ENCODE measurements around the gene BOD1L1. TPM values are rescaled to one million over a fixed set of nuclear protein-coding genes. Genes with fewer than 3 reads are reported as not detected.

BOD1L1 gene
- total RNA-seq, 1 donor from 2014 or later = 29.4 TPM

DNA sequence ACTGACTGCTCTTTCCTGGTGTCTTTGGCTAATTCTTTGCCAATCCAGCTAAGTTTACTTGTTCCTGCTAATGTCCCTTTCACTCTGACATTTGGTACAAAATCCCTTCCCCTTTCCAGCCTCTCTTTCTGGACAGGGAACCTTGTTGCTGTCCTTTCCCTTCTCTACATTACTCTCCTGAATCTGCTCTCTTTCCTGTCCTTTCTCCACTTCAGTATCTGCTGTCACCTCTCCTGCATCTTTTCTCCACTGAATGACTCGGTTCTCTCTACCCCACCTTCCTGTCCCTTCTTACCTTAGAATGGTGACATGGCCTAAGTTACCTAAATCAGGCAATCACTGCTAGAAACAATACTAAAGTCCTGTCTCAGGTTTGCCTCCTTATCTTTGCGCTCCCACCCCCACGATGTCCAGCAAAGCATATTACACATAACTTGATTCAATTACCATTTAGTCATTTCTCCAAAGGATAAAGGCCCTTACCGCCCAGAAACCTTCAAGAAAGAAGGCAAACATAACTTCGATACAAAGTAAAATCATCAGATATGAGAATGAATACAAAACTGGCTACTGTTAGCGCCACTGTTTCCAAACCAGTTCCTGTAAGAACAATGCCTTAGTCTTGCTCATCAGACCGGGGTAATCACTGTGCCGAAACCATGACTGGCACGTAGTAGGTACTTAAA, 890 bp downstream of the BOD1L1 start:
- no peak for DNase-seq (ENCODE audit: low spot score)

DNA sequence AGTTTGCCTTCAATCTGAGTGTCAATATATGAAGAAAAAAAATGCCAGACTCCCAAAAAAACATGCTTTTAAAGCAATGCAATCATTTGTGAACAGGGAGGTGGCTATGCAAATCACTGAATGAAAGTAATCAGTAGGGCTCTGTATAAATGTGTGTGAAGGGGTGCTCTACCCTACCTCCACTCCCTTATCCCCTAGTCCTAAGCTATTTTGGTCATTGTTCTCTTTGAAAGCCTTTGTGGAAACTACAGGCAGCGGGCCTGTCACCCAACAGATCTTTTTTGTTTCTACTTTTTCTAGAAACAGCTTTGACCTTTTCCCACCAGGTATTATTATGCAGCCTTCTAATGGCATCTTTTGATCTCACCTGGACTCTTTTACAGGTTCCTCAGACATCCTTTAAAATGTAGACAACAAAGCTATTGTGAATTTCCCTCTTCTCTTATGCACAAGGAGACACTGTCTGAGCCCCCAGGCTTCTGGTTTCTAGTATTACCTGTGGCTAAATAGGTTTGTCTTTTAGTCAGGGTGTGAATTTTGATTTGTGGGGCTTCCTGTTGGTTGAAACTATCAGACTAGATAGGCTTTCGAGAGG, 9.2 kb downstream of the BOD1L1 start:
- no peak for DNase-seq (ENCODE audit: low spot score)

DNA sequence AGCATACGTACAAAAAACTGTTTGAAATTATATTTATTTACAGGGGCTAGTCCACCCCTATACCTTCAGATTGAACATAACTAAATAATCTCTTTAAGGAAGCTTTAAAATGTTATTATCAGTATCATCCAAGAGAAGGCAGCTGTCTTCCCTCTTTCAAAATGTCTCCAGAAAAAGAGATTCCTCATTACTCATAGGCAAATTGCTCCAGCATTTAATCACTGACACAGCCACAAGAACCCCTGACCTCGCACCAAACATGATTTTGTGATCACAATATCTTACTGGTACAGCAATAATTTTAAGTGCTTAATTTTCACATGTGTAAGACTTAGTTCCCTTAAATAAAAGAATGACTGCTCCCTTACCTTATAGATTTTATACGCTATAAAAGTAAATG, 9.7 kb downstream of the BOD1L1 start:
- DNase-seq (ENCODE audit: low spot score) = no peak

DNA sequence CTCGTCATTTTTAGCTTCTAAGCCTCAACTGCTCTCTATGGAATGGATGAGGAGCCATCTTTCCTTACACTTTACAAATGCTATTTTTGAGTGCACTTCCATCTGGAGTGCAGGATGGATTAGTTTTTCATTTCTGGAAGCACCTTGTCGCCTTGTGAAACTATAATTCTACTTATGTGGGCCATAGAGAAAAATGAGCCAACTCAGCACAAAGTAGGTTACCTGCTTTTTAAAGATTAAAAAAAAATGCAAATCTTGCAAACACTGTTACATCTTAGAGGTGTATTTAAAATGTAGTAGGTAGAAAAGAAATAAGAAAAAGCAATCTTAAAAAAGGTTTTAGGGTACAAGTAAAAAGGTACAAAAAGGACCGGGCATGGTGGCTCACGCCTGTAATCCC, 10.9 kb downstream of the BOD1L1 start:
- no peak for DNase-seq (ENCODE audit: low spot score)

DNA sequence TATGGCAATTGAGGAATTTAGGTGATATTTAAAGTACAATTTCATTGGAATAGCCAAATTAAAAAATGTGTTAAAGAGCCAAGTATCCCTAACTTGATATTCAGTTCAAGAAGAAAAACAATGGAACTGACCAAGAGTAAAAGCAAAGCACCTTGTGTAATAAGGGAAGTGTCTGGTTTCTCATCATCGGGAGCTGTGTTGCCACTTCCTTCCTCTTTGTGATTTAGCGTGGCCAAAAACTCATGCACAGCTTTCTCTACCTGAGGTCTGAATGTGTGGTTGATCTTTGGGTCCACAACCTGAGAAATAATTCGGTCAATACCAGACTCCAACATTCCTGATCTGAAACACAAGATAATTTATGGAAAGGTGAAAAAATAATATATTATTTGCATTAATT, 12.4 kb downstream of the BOD1L1 start:
- no peak for DNase-seq (ENCODE audit: low spot score)

DNA sequence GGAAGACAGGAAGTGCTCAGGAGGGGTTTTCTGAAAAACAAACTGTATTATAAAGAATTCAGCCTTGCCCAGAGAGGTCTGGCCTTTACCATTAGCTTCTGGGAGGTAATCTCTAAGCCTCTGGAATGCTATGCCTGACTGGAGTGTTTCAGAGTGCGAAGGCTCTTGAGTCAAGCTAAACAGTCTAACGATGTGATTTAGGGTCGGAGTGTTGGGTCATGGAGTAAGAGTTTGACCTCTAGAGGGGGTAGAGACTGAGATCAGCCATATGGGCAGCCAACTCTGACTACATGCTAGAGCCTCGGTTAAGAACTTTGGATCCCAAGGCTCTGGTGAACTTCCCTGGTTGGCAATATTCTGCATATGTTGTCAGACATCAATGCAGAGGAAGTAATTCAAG, 15.0 kb downstream of the BOD1L1 start:
- DNase-seq (ENCODE audit: low spot score) = no peak

DNA sequence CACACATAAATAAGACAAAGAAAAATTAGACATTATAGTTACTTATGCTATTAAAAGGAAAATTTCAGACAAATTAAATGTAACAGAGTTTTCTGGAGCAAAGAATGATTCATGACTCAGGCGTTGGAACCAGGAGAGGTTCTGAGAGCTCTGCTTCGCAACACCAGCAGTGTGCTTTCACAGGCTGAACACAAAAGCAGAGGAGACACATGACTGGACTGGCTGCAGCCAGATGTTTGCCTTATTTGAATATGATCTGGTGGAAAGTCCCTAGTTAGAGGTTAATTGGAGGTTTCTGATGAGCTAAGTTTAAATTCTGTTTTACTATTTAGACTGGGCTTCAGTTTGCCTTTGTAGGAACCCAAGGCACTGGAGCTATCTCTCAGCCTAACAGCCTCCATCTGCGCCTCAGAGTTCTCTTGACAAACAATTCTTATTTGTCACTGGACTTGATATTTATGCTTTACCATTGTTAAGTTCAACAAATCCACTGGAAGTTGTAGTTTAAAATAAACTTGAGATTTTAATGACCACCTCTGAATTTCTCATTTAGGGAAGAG, 16.2 kb downstream of the BOD1L1 start:
- no peak for DNase-seq (ENCODE audit: low spot score)

- DNase-seq (ENCODE audit: low spot score) = no peak
Observed at GRCh38 chr4:13605330-13605729, 22.2 kb downstream of the BOD1L1 start.

DNA sequence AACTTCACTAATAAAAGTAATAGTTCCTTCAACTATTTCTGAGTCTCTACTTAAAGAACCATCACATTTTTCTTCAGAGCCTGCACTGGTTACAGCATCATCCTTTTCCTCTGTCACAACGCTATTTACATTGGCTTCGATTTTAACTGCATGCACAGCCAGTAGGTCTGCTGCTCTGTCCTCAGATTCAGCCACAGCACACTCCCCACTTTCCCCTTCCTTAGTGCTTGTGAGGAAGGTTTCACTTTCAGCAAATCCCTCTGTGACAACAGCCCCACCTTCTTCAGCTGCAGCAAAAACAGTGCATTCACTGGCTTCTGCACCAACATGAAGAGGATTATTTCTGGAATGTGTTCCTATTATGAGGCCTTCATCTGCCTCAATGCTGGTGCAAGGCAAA, 25.7 kb downstream of the BOD1L1 start:
- no peak for DNase-seq (ENCODE audit: low spot score)

DNA sequence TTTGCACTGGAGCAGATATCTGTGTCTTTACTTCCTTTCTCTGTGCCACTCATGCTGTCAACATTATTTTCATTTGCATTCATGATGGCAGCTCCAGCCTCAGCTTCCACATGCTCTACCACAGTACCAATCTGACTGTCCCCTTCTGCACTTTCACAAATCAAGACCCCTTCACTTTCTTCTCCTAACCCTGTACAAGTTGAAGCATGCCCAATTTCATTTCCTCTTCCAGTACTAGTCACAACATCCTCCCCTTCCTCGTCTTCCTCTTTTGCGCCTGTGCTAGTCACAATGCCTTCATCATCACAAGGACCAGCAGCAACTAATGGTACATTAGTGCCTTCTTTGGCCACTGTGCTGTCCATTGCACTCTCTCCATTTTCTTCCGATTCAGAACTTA, 26.5 kb downstream of the BOD1L1 start:
- DNase-seq (ENCODE audit: low spot score) = no peak

DNA sequence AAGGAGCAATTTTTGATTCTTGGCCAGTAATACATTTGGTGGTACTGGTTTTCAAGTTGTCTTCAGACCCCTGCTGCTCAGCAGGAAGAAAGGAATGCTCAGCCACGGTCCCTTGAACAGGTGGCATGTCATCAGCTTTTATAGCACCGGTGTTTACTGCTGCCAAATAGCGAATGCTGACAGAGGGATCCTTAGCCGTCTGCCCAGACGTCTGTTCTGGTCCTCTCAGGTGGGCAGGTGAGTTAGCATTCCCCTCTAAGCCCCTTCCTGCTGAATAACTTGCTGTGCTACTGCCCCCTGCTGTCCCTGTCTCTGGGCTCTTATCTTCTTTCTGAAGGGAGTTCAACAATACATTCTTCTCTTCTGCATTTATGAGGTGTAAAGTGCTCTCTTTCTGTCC, 28.4 kb downstream of the BOD1L1 start:
- DNase-seq (ENCODE audit: low spot score) = no peak

- no peak for DNase-seq (ENCODE audit: low spot score)
Observed at GRCh38 chr4:13597604-13598003, 29.9 kb downstream of the BOD1L1 start.

- no peak for DNase-seq (ENCODE audit: low spot score)
Observed at GRCh38 chr4:13597141-13597540, 30.4 kb downstream of the BOD1L1 start.

- no peak for DNase-seq (ENCODE audit: low spot score)
Observed at GRCh38 chr4:13592220-13592619, 35.3 kb downstream of the BOD1L1 start.

DNA sequence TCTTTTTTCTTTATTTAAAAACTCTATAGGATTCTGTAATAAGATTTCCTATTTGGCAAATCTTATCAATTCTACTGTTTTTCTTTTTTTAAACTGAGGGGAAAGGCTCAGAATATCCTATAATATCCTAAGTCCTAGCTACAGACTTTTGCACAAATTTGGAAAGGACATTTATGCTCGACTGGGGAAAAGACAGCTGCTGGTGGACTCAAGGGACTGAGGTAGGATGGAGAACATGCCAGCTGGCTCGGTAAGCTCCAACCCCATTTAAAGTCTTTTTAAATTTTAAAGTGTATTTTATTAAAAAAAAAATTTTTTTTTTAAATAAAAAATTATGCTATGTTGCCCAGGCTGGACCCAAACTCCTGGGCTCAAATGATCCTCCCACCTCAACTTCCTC, 36.8 kb downstream of the BOD1L1 start:
- DNase-seq (ENCODE audit: low spot score) = no peak

- DNase-seq (ENCODE audit: low spot score) = no peak
Observed at GRCh38 chr4:13588954-13589353, 38.6 kb downstream of the BOD1L1 start.

- no peak for DNase-seq (ENCODE audit: low spot score)
Observed at GRCh38 chr4:13584481-13584880, 43.0 kb downstream of the BOD1L1 start.

DNA sequence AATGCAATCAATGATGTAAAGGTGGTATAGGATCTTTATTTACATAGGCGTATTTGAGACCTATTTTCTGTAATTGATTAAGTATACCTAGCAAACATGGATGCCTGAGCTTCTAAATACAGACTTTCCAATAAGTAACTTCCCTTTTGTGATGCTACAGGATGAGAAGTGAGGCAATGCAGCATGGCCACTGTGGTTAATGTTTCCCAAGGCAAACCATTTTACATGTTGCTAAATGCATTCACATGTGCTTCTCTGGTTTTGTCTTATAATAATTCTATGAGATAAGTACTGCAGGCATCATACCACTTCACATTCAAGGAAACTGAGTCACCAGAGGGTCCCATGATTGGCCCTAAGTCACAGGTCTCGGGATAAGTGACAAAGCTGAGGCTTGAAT, 47.5 kb downstream of the BOD1L1 start:
- no peak for DNase-seq (ENCODE audit: low spot score)

DNA sequence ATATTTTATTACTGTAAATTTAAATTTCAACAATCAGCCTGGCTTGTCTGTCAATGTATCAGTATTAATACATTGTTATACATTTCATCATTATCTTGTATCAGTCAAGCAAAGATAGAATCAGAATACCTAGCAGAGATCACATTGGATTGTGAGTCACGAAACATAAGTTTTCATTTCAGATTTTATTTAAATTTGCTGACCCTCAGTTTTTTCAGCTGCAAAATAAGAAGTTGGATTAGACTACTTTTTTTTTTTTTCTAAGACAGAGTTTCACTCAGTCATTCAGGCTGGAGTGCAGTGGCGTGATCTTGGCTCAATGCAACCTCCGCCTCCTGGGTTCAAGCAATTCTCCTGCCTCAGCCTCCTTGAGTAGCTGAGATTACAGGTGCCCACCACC, 49.9 kb downstream of the BOD1L1 start:
- no peak for DNase-seq (ENCODE audit: low spot score)

DNA sequence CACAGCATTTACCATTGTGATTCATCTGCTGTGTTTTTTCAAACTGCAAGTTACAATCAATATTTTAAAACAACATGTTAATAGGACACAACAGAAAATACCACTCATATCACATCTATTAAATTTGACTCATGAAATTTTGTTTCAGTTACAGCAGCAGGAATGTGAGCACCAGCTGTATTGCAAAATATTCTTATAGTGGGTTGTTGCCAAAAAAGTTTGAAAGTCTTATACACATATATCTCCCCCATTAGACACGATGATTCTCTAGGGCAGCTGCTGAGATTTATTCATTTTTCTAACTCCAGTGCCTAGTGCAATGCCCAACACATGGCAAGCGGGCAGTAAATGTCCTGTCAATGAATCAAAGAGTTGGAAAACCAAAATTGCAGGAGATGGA, 56.6 kb downstream of the BOD1L1 start:
- no peak for DNase-seq (ENCODE audit: low spot score)

- no peak for DNase-seq (ENCODE audit: low spot score)
Observed at GRCh38 chr4:13567125-13567524, 60.4 kb downstream of the BOD1L1 start.

- DNase-seq (ENCODE audit: low spot score) = no peak
Observed at GRCh38 chr4:13562876-13563275, 64.6 kb downstream of the BOD1L1 start.

GRCh38 chr4:13561673-13562072, 65.9 kb downstream of the BOD1L1 start:
- DNase-seq (ENCODE audit: low spot score) = no peak
